Astrocyte (in vitro differentiated cells and primary cell): ENCODE results near the gene DGKZ. TPM values are rescaled to one million over a fixed set of nuclear protein-coding genes. Genes with fewer than 3 reads are reported as not detected.
A peak's percentile ranks its signal among the peaks of the same experiment; 100 is the strongest.

Experiments
- DNase-seq: peaks from one replicate; pipeline ENCODE4 v3.0.0-alpha.2; 2010; ENCODE audit warnings: low read depth
- FAIRE-seq: peaks from 2 replicates; lab custom pipeline; 2011; peaks lifted over from hg19 to GRCh38; lab: Jason Lieb, UNC
- H2AFZ ChIP-seq: 2 replicates; pipeline ENCODE4 v1.6.0; 2012; ENCODE audit warnings: low read depth, low read length, inconsistent platforms
- H3K27ac ChIP-seq: 2 replicates; pipeline ENCODE4 v1.5.1; 2011; ENCODE audit warnings: low read depth, low read length, inconsistent platforms
- H3K27me3 ChIP-seq: 2 replicates; pipeline ENCODE4 v1.6.0; 2011; ENCODE audit warnings: low read length, inconsistent platforms; ENCODE audit not compliant: insufficient read depth
- H3K36me3 ChIP-seq: 2 replicates; pipeline ENCODE4 v1.5.1; 2011; ENCODE audit warnings: low read length, inconsistent platforms; ENCODE audit not compliant: insufficient read depth
- H3K4me1 ChIP-seq: 2 replicates; pipeline ENCODE4 v1.5.1; 2011; ENCODE audit warnings: low read length, inconsistent platforms; ENCODE audit not compliant: insufficient read depth
- H3K4me2 ChIP-seq: 2 replicates; pipeline ENCODE4 v1.6.0; 2012; ENCODE audit warnings: low read length, inconsistent platforms
- H3K4me3 ChIP-seq: 2 replicates; pipeline ENCODE4 v1.5.1; 2011; ENCODE audit warnings: low read depth, mild to moderate bottlenecking, low read length, inconsistent platforms; ENCODE audit not compliant: insufficient read depth
- H3K79me2 ChIP-seq: 2 replicates; pipeline ENCODE4 v1.6.0; 2012; ENCODE audit warnings: mild to moderate bottlenecking, low read length, inconsistent platforms; ENCODE audit not compliant: insufficient read depth
- H3K9ac ChIP-seq: 2 replicates; pipeline ENCODE4 v1.6.0; 2012; ENCODE audit warnings: mild to moderate bottlenecking, low read length, inconsistent platforms
- H3K9me3 ChIP-seq: 2 replicates; pipeline ENCODE4 v1.5.1; 2012; ENCODE audit warnings: low read depth, mild to moderate bottlenecking, low read length, inconsistent platforms; ENCODE audit not compliant: insufficient read depth
- H4K20me1 ChIP-seq: 2 replicates; pipeline ENCODE4 v1.6.0; 2012; ENCODE audit warnings: low read length, inconsistent platforms; ENCODE audit not compliant: insufficient read depth
- H3K27ac Mint-ChIP-seq: one replicate; pipeline ENCODE4 v1.8.0; 2021; ENCODE audit warnings: mild to moderate bottlenecking, mixed read lengths; ENCODE audit not compliant: unreplicated experiment
- H3K27me3 Mint-ChIP-seq: one replicate; pipeline ENCODE4 v1.8.0; 2021; ENCODE audit warnings: low read depth, mixed read lengths; ENCODE audit not compliant: unreplicated experiment
- H3K36me3 Mint-ChIP-seq: one replicate; pipeline ENCODE4 v1.8.0; 2021; ENCODE audit warnings: low read depth, mixed read lengths; ENCODE audit not compliant: unreplicated experiment
- H3K4me1 Mint-ChIP-seq: one replicate; pipeline ENCODE4 v1.8.0; 2021; ENCODE audit warnings: low read depth, mixed read lengths; ENCODE audit not compliant: unreplicated experiment
- H3K4me3 Mint-ChIP-seq: one replicate; pipeline ENCODE4 v1.8.0; 2021; ENCODE audit warnings: mild to moderate bottlenecking, moderate library complexity, mixed read lengths; ENCODE audit not compliant: unreplicated experiment
- H3K9me3 Mint-ChIP-seq: one replicate; pipeline ENCODE4 v1.8.0; 2021; ENCODE audit warnings: mild to moderate bottlenecking, mixed read lengths; ENCODE audit not compliant: unreplicated experiment
- CTCF ChIP-seq: IDR thresholded peaks from 2 replicates; pipeline ENCODE4 v1.5.1; 2011; ENCODE audit warnings: low read depth, mild to moderate bottlenecking, inconsistent platforms, low read length, moderate library complexity; ENCODE audit not compliant: insufficient read depth
- EZH2 ChIP-seq: IDR thresholded peaks from 2 replicates; pipeline ENCODE4 v1.6.1; 2012; ENCODE audit warnings: mild to moderate bottlenecking, low read length, inconsistent platforms; ENCODE audit not compliant: insufficient read depth
- total RNA-seq: library from RNA; stranded (reverse); gene quantifications from 2 replicates; pipeline ENCODE4 v1.2.1, GENCODE V29; 2021

DGKZ gene
- total RNA-seq, 1 donor from 2014 or later, result 59.3 TPM

- Histone ChIP-seq H3K4me2 (no peak overlapping the region), H3K9me3 (no peaks in the 10 kb centered on the region), H2AFZ (no peak overlapping the region), H4K20me1 (peaks cover 4% of the 10 kb centered on the region), H3K27ac (no peak overlapping the region), H3K27me3 (peaks cover 24% of the 10 kb centered on the region), H3K4me1 (no peaks in the 10 kb centered on the region), H3K4me3 (no peak overlapping the region), H3K36me3 (peaks cover 9% of the 10 kb centered on the region), H3K79me2 (no peaks in the 10 kb centered on the region), H3K9ac (no peak overlapping the region)
- peaks cover 1% of the 10 kb centered on the region for H3K9me3 Mint-ChIP-seq
- H3K4me3 Mint-ChIP-seq, result peak overlapping the region; percentile 24
- peaks cover 14% of the 10 kb centered on the region for H3K36me3 Mint-ChIP-seq
- DNase-seq, result no peak
- no peak for FAIRE-seq
- no peak overlapping the region for H3K27ac Mint-ChIP-seq
- no peak for TF ChIP-seq EZH2
- no peak for TF ChIP-seq CTCF
- peaks cover 26% of the 10 kb centered on the region for H3K4me1 Mint-ChIP-seq
- H3K27me3 Mint-ChIP-seq, result peaks cover 10% of the 10 kb centered on the region
Measured at GRCh38 chr11:46326813-46327416, 20.3 kb upstream of the DGKZ start.

- peaks cover 2% of the 10 kb centered on the region for H3K9me3 Mint-ChIP-seq
- H3K36me3 Mint-ChIP-seq, result peaks cover 8% of the 10 kb centered on the region
- Histone ChIP-seq H3K4me3 (no peak overlapping the region), H3K79me2 (no peaks in the 10 kb centered on the region), H3K36me3 (peaks cover 3% of the 10 kb centered on the region), H2AFZ (no peak overlapping the region), H3K27ac (no peak overlapping the region), H3K4me2 (no peak overlapping the region), H3K27me3 (peaks cover 32% of the 10 kb centered on the region), H3K4me1 (peaks cover 7% of the 10 kb centered on the region), H4K20me1 (no peaks in the 10 kb centered on the region), H3K9me3 (no peaks in the 10 kb centered on the region), H3K9ac (no peak overlapping the region)
- FAIRE-seq, result no peak
- no peak for TF ChIP-seq CTCF
- no peak for TF ChIP-seq EZH2
- no peak for DNase-seq
- H3K4me1 Mint-ChIP-seq, result peaks cover 26% of the 10 kb centered on the region
- no peak overlapping the region for H3K4me3 Mint-ChIP-seq
- H3K27me3 Mint-ChIP-seq, result peaks cover 10% of the 10 kb centered on the region
- peak overlapping the region; percentile 24 for H3K27ac Mint-ChIP-seq
Measured at GRCh38 chr11:46327829-46328228, 19.4 kb upstream of the DGKZ start.

GRCh38 chr11:46330154-46330553, 17.1 kb upstream of the DGKZ start:
- no peak for FAIRE-seq
- Histone ChIP-seq H3K27me3 (peaks cover 45% of the 10 kb centered on the region), H2AFZ (no peak overlapping the region), H3K27ac (no peak overlapping the region), H3K36me3 (no peaks in the 10 kb centered on the region), H3K9ac (no peak overlapping the region), H3K4me1 (peaks cover 7% of the 10 kb centered on the region), H3K4me2 (no peak overlapping the region), H3K79me2 (no peaks in the 10 kb centered on the region), H4K20me1 (no peaks in the 10 kb centered on the region), H3K9me3 (no peaks in the 10 kb centered on the region), H3K4me3 (no peak overlapping the region)
- Mint-ChIP-seq H3K27ac (peak overlapping the region; percentile 81), H3K4me1 (peaks cover 24% of the 10 kb centered on the region), H3K36me3 (peaks cover 6% of the 10 kb centered on the region), H3K9me3 (peaks cover 2% of the 10 kb centered on the region), H3K27me3 (peaks cover 20% of the 10 kb centered on the region), H3K4me3 (peak overlapping the region; percentile 72)
- DNase-seq, result no peak
- TF ChIP-seq EZH2, result no peak
- no peak for TF ChIP-seq CTCF
